Measurements from ENCODE around the gene TEX14.

The TEX14 gene

DNA sequence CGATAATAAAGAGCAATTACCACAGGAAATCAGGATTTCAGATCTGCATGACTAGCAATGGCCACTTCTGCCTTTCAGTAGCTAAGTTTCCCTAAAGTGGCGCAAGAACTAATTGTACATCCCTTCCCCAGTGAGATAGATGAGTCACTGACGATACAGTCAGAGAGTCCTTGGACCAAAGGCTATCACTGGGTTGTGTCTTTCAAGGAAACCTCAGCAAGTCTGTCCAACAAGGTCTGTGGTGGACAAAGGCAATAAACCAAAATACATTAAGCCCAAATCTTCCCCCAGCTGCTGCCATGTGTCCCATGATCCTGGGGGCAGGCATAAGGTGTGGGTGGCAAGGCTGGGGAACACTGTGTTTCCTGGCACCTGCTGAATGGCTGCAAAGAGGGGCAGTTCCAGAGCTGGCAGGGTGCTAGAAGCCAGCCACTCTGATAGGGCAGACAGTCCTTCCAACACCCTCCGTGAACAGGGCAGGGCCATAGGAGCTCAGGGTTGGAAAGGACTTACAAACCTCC lies 156.9 kb downstream of the TEX14 start:
- peak overlapping the region in 1 of 10 experiments; percentile 44; a peak in 2 of 20 replicates for H3K4me3 ChIP-seq
- peak overlapping the region in 4 of 11 experiments; percentile 62 to 80 (median 72); a peak in 8 of 22 replicates for H3K27ac ChIP-seq
- H3K27me3 ChIP-seq = peaks cover 35 to 45% (median 40%) of the 10 kb centered on the region in 11 experiments
- peaks cover 11 to 63% (median 32%) of the 10 kb centered on the region in 10 experiments; a peak in 18 of 20 replicates for H3K4me1 ChIP-seq
- TF ChIP-seq Cebpa-rat (IDR thresholded peaks at IDR 0.05) = peak in 6 of 11 experiments; percentile 27 to 85 (median 70); a peak in 9 of 22 replicates
- peak overlapping the region in 9 of 11 experiments; percentile 25 to 99 (median 75); a peak in 15 of 22 replicates for H3K4me2 ChIP-seq
- no peaks in the 10 kb centered on the region for H3K36me3 ChIP-seq
- H3K9ac ChIP-seq = peak overlapping the region in 3 of 11 experiments; percentile 20 to 62 (median 58); a peak in 5 of 22 replicates
- peaks cover 0 to 13% (median 0%) of the 10 kb centered on the region in 11 experiments; a peak in 3 of 22 replicates for H4K20me1 ChIP-seq
- no peaks in the 10 kb centered on the region for H3K9me3 ChIP-seq (replicated peaks in 1 of 11)

DNA sequence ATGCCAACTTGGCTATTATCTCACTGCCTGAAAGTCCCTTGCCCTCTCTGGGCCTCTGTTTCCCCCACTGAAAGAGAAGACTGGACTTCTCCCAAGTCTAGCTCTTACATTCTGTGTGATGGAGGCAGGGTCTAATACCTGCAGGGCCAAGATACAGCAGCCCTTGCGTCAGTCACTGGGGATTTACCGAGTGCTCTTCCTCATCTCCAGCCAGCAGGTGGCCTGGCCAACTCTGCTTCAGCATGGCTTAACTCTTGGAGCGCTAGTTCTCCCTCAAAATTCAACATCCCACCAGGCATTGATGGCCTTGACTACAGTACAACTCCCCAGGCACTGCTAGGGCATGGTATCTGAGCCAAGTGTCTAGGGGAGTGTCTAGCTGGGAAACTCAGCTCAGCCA lies 157.5 kb downstream of the TEX14 start:
- Histone ChIP-seq H4K20me1 (peaks cover 0 to 13% (median 0%) of the 10 kb centered on the region in 11 experiments; a peak in 3 of 22 replicates), H3K9ac (peak overlapping the region in 3 of 11 experiments; percentile 20 to 62 (median 58); a peak in 4 of 22 replicates), H3K4me3 (peak overlapping the region in 2 of 10 experiments; percentile 13 to 44; a peak in 2 of 20 replicates), H3K27ac (peak overlapping the region in 4 of 11 experiments; percentile 62 to 80 (median 72); a peak in 8 of 22 replicates), H3K4me2 (peak overlapping the region in 9 of 11 experiments; percentile 25 to 99 (median 75); a peak in 15 of 22 replicates), H3K36me3 (no peaks in the 10 kb centered on the region), H3K4me1 (peaks cover 11 to 63% (median 32%) of the 10 kb centered on the region in 10 experiments; a peak in 18 of 20 replicates), H3K9me3 (replicated peaks in 1 of 11) (no peaks in the 10 kb centered on the region), H3K27me3 (peaks cover 35 to 49% (median 44%) of the 10 kb centered on the region in 11 experiments)
- TF ChIP-seq Cebpa-rat (IDR thresholded peaks at IDR 0.05) = no peak

DNA sequence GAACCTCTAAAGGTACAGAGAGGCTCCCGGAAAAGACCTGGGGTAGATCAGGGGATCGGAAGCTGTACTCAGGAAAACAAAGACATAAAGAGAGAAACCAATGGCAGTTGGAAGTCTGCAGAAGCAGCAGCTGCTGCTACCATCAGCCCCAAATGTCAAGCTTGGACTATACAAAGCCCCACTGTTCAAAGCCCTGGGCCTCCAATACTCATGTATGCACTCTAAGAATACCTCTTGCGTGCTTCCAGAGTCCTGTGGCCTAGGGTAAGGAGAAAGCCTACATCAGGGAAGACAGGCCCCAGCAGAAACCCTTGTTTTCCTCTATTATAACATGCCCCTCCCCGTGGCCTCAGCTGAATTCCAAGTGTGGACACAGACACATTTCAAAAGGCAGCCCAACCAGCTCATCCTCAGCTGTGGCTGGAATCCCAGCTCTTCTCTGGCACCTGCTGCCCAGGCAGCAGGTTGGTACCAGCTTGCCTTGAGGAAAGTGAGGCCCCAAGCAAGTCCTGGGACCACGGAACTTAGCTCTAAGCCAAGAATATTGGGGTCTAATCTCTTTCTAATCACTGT lies 158.1 kb downstream of the TEX14 start:
- Histone ChIP-seq H3K27me3 (peaks cover 35 to 54% (median 44%) of the 10 kb centered on the region in 11 experiments), H3K4me1 (peaks cover 11 to 63% (median 32%) of the 10 kb centered on the region in 10 experiments; a peak in 18 of 20 replicates), H3K4me2 (peak overlapping the region in 7 of 11 experiments; percentile 53 to 99 (median 79); a peak in 12 of 22 replicates), H4K20me1 (peaks cover 0 to 13% (median 0%) of the 10 kb centered on the region in 11 experiments; a peak in 3 of 22 replicates), H3K27ac (peak overlapping the region in 4 of 11 experiments; percentile 62 to 80 (median 72); a peak in 7 of 22 replicates), H3K4me3 (no peak overlapping the region), H3K9ac (no peak overlapping the region), H3K9me3 (replicated peaks in 1 of 11) (no peaks in the 10 kb centered on the region), H3K36me3 (no peaks in the 10 kb centered on the region)
- no peak for TF ChIP-seq Cebpa-rat (IDR thresholded peaks at IDR 0.05)

DNA sequence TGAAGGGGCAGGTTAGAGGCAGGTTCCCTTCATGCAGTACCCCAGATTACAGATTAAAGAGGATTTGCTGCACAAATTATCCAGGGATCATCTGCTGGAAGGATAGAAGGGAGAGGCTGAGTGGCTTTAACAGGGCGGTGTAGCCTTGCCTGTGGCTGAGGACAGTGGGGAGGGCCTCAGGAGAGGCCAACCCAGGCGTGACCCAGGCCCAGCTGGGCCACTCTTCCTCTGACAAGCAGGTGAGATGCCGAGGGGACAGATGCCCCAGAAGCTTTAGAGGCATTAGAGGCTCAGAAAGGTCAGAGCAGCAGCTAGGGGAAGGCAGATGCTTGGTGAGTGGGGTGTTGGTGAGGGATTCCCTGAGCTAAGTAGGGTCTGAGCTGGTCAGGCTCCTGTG lies 159.3 kb downstream of the TEX14 start:
- peak overlapping the region in 9 of 10 experiments; percentile 55 to 74 (median 66); a peak in 13 of 20 replicates for H3K4me3 ChIP-seq
- H3K36me3 ChIP-seq = no peaks in the 10 kb centered on the region
- peaks cover 0 to 13% (median 0%) of the 10 kb centered on the region in 11 experiments; a peak in 3 of 22 replicates for H4K20me1 ChIP-seq
- H3K9ac ChIP-seq = peak overlapping the region in 6 of 11 experiments; percentile 49 to 71 (median 67); a peak in 8 of 22 replicates
- H3K9me3 ChIP-seq (replicated peaks in 1 of 11) = no peaks in the 10 kb centered on the region
- no peak for TF ChIP-seq Cebpa-rat (IDR thresholded peaks at IDR 0.05)
- H3K4me2 ChIP-seq = peak overlapping the region; percentile 82 to 99 (median 96)
- peaks cover 35 to 54% (median 44%) of the 10 kb centered on the region in 11 experiments for H3K27me3 ChIP-seq
- H3K27ac ChIP-seq = no peak overlapping the region
- H3K4me1 ChIP-seq = peaks cover 11 to 72% (median 34%) of the 10 kb centered on the region in 10 experiments; a peak in 18 of 20 replicates

DNA sequence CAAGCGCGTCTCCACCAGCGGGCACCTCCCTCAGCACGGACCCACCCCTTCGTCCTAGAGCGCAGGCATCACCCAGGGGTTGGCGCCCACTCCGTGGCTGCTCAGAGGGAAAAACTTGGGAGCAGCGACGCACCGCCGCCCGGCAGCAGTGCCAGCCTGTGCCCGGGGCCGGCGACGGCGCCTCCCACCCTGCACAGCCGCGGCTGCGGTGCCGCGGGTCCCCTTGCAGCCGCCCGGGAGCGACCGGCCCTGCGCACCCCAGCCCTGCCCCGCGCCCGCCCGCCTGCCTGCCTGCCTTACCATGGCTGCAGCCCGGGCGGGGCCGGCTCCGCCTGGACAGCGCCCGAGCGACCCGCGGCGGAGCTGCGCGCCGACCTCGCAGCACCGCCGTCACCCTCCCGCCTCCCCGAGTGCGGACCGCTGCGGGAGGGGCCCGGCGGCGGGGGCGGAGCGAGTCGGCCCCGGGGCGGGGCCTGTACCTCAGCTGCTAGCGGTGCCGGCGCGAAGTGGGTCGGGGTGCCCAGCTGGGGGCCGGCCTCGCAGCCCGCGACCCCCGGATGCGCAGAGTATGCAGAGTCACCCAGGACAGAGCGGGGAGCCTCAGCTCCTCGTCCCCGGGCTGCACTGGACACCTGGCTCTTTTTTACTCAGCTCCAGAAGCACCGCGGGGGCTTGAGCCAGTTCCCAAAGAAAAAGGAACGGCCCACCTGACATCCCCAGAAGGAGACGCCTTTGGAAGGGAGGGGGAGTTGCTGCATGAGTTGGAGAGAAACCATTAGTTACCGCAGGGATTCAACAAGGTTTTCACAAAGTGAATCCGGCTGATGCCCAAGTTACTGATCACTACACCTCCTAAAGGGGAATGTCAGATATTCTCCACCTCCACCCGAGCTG lies 159.9 kb downstream of the TEX14 start:
- H3K27me3 ChIP-seq = peaks cover 35 to 54% (median 44%) of the 10 kb centered on the region in 11 experiments
- peaks cover 11 to 78% (median 38%) of the 10 kb centered on the region in 10 experiments; a peak in 18 of 20 replicates for H3K4me1 ChIP-seq
- no peak for TF ChIP-seq Cebpa-rat (IDR thresholded peaks at IDR 0.05)
- peak overlapping the region; percentile 55 to 74 (median 66) for H3K4me3 ChIP-seq
- no peaks in the 10 kb centered on the region for H3K9me3 ChIP-seq (replicated peaks in 1 of 11)
- H3K27ac ChIP-seq = peak overlapping the region in 1 of 11 experiments; percentile 6; a peak in 1 of 22 replicates
- H3K36me3 ChIP-seq = no peaks in the 10 kb centered on the region
- H3K9ac ChIP-seq = peak overlapping the region; percentile 49 to 71 (median 59); a peak in 21 of 22 replicates
- H4K20me1 ChIP-seq = peaks cover 0 to 13% (median 0%) of the 10 kb centered on the region in 11 experiments; a peak in 3 of 22 replicates
- peak overlapping the region; percentile 82 to 99 (median 96) for H3K4me2 ChIP-seq

DNA sequence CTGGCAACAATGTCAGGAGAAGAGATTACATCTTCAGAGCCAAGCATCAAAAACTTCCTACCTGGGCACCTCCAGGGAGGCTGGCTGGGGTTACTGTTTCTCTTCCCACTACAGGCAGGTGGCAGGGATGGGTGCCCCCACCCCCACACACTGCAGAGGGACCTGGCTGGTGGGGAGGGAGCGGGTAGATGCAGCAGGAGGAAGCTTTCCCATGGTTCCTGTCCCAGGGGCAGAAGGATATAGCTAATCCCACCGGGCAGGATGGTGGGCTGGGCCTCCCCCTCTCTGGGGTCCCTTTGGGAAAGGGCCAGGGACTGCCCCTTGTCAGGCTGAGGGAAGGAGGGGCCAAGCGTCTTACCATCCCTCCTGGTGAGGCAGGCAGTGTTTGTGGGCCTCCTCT lies 160.7 kb downstream of the TEX14 start:
- Histone ChIP-seq H3K9me3 (replicated peaks in 1 of 11) (no peaks in the 10 kb centered on the region), H3K27ac (no peak overlapping the region), H3K9ac (peak overlapping the region in 8 of 11 experiments; percentile 49 to 71 (median 65); a peak in 12 of 22 replicates), H3K4me3 (peak overlapping the region; percentile 55 to 74 (median 66); a peak in 17 of 20 replicates), H3K36me3 (no peaks in the 10 kb centered on the region), H3K4me2 (peak overlapping the region; percentile 82 to 99 (median 96)), H4K20me1 (peaks cover 0 to 13% (median 0%) of the 10 kb centered on the region in 11 experiments; a peak in 3 of 22 replicates), H3K4me1 (peaks cover 11 to 78% (median 42%) of the 10 kb centered on the region in 10 experiments; a peak in 18 of 20 replicates), H3K27me3 (peaks cover 35 to 54% (median 44%) of the 10 kb centered on the region in 11 experiments)
- no peak for TF ChIP-seq Cebpa-rat (IDR thresholded peaks at IDR 0.05)

DNA sequence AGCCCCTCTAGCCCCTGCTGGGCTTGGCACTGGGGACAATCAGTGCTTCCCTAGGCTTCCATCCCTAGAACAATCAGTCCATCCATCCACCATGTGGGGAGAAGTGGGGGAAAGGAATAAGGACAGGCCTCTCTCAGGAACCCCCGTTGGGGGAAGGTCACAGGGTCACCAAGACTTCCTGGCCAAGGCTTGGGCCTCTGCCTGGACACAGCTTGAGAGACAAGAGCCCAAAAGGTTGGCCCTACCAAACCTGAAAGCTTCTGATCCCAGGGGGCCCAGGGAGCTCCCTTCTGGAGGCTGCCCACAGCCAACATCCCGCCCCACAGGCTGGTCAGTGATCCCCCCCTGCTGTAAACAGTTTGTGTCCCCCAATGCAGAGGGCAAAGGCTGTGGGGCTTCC lies 161.2 kb downstream of the TEX14 start:
- peak overlapping the region in 2 of 11 experiments; percentile 94 to 96; a peak in 2 of 22 replicates for H3K4me2 ChIP-seq
- H3K9me3 ChIP-seq (replicated peaks in 1 of 11) = no peaks in the 10 kb centered on the region
- no peak overlapping the region for H3K27ac ChIP-seq
- H3K9ac ChIP-seq = no peak overlapping the region
- H4K20me1 ChIP-seq = peaks cover 0 to 13% (median 0%) of the 10 kb centered on the region in 11 experiments; a peak in 3 of 22 replicates
- H3K36me3 ChIP-seq = no peaks in the 10 kb centered on the region
- no peak for TF ChIP-seq Cebpa-rat (IDR thresholded peaks at IDR 0.05)
- no peak overlapping the region for H3K4me3 ChIP-seq
- peaks cover 35 to 54% (median 44%) of the 10 kb centered on the region in 11 experiments for H3K27me3 ChIP-seq
- peaks cover 11 to 74% (median 41%) of the 10 kb centered on the region in 10 experiments; a peak in 18 of 20 replicates for H3K4me1 ChIP-seq

DNA sequence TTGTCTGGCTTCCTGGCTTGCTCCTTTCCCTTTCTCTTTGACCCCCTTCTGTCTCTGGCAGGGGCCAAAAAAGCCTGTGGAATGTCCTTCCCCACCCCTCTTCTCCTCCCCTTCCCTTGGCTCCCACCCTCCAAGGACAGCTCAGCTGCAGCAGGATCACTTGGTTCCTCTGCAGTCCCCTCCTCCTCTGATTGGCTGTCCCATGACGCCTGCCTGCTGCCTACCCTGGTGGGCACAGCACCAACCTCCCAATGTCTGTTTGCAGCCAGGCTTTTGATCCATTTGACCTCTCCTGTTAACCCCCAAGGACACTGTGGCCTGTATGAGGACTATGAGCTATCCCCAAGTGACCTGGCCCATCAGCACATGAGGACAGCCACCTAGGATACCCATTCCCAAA lies 162.6 kb downstream of the TEX14 start:
- peaks cover 0 to 13% (median 0%) of the 10 kb centered on the region in 11 experiments; a peak in 3 of 22 replicates for H4K20me1 ChIP-seq
- H3K9ac ChIP-seq = no peak overlapping the region
- no peak overlapping the region for H3K4me2 ChIP-seq
- TF ChIP-seq Cebpa-rat (IDR thresholded peaks at IDR 0.05) = no peak
- H3K9me3 ChIP-seq (replicated peaks in 1 of 11) = no peaks in the 10 kb centered on the region
- H3K27ac ChIP-seq = no peak overlapping the region
- H3K36me3 ChIP-seq = no peaks in the 10 kb centered on the region
- H3K4me1 ChIP-seq = peaks cover 11 to 60% (median 33%) of the 10 kb centered on the region in 10 experiments; a peak in 17 of 20 replicates
- peaks cover 35 to 54% (median 44%) of the 10 kb centered on the region in 11 experiments for H3K27me3 ChIP-seq
- no peak overlapping the region for H3K4me3 ChIP-seq

All from BLaER1 treated with 17β-estradiol and CSF1 and Interleukin-3, amounts not matched to agents 10 nM and 100 nM (cell line).